NCI-H82 treated with DMSO at 0.1 percent for 48 hours (cell line): Measurements from ENCODE around the gene OTUD4.
"Not testable (repeated sequence)": the region's sequence is repeated elsewhere in the genome, so short reads cannot be mapped to it uniquely, and the experiment has no call there.

ENCODE experiments used
- DNase-seq: peaks from one replicate; lab custom pipeline; 2025; ENCODE audit not compliant: unreplicated experiment; lab: John Stamatoyannopoulos, UW

Gene OTUD4, protein sequence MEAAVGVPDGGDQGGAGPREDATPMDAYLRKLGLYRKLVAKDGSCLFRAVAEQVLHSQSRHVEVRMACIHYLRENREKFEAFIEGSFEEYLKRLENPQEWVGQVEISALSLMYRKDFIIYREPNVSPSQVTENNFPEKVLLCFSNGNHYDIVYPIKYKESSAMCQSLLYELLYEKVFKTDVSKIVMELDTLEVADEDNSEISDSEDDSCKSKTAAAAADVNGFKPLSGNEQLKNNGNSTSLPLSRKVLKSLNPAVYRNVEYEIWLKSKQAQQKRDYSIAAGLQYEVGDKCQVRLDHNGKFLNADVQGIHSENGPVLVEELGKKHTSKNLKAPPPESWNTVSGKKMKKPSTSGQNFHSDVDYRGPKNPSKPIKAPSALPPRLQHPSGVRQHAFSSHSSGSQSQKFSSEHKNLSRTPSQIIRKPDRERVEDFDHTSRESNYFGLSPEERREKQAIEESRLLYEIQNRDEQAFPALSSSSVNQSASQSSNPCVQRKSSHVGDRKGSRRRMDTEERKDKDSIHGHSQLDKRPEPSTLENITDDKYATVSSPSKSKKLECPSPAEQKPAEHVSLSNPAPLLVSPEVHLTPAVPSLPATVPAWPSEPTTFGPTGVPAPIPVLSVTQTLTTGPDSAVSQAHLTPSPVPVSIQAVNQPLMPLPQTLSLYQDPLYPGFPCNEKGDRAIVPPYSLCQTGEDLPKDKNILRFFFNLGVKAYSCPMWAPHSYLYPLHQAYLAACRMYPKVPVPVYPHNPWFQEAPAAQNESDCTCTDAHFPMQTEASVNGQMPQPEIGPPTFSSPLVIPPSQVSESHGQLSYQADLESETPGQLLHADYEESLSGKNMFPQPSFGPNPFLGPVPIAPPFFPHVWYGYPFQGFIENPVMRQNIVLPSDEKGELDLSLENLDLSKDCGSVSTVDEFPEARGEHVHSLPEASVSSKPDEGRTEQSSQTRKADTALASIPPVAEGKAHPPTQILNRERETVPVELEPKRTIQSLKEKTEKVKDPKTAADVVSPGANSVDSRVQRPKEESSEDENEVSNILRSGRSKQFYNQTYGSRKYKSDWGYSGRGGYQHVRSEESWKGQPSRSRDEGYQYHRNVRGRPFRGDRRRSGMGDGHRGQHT

DNA sequence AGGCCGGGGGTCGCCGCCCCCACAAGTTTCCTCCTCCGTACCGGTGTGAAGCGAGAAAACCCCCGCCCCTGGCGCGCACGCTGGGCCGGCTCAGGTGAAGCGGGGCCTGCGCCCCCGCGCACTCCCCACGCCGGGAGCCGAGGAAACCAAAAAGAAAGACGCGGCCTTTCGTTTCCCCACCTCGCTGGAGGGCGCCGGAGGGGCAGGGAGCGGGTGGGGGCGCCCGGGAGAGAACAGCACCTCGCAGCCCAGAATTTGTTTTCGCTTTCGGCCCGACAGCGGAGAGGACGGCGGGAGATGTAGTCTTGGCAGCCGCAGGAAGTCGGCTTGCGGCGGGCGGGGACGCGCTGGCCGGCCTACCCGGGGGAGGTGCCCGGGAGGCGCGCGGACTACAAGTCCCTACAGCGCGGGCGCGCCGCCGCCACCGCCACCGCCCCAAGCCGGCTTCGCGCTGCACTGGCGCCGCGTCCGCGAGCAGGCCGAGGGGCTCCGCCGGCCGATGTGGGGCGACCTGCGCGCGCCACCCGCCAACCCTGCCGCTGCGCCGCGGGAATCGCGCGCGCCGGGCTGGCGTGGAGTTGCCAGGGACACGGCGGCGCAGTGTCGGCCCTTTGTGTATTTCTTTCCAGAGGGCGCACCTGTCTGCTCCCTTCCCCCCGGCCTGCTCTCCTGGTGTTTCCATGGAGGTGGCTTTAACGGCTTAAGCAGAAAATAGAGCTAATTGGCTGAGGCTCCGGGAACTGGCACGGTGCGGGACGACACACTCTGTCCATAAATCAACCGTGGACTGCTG, at the start of gene OTUD4:
Gene OTUD4 (minus strand): TSS at position 292 of the 793 bp plus-strand sequence. CDS start 616 bp downstream, outside the sequence.
- DNase-seq: peak; percentile 87

DNA sequence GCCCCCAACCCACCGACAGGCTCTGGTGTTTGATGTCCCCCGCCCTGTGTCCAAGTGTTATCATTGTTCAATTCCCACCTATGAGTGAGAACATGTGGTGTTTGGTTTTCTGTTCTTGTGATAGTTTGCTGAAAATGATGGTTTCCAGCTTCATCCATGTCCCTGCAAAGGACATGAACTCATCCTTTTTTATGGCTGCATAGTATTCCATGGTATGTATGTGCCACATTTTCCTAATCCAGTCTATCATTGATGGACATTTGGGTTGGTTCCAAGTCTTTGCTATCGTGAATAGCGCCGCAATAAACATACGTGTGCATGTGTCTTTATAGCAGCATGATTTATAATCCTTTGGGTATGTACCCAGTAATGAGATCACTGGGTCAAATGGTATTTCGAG, 42.8 kb upstream of the OTUD4 start:
- not testable (repeated sequence) for DNase-seq

DNA sequence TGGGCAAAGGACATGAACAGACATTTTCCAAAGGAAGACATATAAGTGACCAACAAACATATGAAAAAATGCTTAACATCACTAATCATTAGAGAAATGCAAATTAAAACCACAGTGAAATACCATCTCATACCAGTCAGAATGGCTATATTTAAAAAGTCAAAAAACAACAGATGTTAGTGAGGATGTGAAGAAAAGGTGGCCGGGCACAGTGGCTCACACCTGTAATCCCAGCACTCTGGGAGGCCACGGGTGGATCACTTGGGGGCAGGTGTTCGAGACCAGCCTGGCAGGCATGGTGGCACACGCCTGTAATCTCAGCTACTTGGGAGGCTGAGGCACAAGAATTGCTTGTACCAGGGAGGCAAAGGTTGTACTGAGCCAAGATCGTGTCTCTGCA, 41.1 kb upstream of the OTUD4 start:
- not testable (repeated sequence) for DNase-seq

GRCh38 chr4:145219090-145219489, 38.7 kb upstream of the OTUD4 start:
- no peak for DNase-seq

- no peak for DNase-seq
These were observed 37.9 kb upstream of the OTUD4 start for GRCh38 chr4:145218251-145218650.

- no peak for DNase-seq
These were observed 37.0 kb upstream of the OTUD4 start for GRCh38 chr4:145217349-145217748.

DNA sequence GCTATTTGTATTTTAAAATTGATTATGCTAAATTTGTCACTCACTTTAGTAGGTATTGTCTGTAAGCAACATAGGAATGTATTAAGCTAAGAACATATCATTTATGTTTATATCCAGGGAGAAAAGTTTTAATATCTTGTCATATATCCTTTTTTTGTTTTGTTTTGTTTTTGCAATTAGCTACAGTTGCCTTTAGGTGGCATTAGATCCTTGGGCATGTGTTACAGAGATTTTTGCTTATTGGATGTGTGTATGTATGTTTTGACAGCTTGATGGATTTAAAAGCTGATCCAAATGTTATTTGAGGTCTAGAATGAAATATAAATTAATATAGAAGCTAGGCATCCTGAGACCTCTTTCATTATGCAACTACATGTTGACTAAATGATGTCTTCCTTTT, 36.1 kb upstream of the OTUD4 start:
- DNase-seq: no peak

- no peak for DNase-seq
These were observed 32.9 kb upstream of the OTUD4 start for GRCh38 chr4:145213245-145213644.

GRCh38 chr4:145207934-145208333, 27.5 kb upstream of the OTUD4 start:
- DNase-seq: no peak

DNA sequence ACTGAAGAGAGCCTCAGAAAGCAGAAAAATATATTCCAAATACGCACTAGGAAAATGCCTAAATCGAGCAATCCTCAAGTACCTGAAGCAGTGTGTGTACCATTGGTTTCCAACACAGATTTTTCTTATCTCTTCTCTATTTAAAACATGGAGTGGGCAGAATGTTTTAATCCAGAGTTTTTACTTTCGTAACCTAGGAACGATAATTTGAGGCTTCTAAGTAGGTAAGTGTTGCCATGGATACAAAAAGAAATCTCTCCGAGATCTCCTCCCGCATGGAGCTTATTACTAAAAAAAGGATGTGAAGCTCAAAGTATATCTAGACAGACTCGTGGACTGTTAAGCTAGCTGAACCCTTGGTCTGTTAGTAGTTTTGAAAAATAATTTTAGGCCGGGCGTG, 23.0 kb upstream of the OTUD4 start:
- no peak for DNase-seq

- no peak for DNase-seq
These were observed 20.0 kb upstream of the OTUD4 start for GRCh38 chr4:145200366-145200765.

DNA sequence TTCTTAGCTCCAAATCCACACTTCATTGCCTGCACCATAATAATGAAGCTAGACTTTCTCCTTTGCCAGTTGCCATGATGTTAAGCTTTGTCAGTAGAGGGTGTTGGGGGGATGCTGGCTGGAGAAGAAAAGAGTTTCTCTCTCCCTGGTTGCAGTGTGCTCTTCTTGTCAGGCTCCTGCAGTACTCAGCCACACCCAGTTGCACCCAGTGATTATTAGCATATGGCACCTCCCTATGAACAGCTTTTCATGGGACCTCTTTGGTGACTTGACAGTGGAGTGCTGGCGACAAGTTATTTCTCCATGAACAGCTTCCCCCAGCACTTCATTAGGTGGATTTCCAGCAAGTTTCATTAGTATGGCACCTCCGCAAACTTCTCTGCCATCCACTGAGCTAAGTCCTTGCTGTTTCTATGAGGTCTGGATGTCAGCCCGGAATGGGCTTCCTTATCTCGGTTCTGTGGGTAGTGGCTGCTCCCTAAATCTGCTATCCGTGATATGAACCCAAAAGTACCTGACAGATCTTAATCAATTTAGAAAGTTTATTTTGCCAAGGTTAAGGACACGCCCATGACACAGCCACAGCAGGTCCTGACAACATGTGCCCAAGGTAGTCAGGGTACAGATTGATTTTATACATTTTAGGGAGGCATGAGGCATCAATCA, 18.8 kb upstream of the OTUD4 start:
- no peak for DNase-seq

DNA sequence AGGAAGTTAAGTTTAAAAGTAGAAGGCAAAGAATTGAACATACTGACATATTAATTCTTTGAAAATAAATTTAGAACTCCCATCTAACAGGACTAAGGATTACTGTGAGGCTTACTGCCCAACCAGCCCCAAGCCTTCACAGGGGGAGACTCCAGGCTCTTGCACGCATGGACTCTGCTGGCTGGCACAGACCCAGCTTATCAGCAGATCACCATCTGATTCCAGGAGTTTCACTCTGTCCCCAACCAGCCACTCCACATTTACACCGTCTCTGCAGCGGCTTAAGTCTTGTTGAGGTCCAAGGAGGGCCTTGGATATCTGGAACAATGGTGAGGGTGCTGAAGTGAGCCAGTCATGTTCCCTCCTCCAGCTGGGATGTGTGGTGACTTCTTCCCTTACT, 16.4 kb upstream of the OTUD4 start:
- no peak for DNase-seq

DNA sequence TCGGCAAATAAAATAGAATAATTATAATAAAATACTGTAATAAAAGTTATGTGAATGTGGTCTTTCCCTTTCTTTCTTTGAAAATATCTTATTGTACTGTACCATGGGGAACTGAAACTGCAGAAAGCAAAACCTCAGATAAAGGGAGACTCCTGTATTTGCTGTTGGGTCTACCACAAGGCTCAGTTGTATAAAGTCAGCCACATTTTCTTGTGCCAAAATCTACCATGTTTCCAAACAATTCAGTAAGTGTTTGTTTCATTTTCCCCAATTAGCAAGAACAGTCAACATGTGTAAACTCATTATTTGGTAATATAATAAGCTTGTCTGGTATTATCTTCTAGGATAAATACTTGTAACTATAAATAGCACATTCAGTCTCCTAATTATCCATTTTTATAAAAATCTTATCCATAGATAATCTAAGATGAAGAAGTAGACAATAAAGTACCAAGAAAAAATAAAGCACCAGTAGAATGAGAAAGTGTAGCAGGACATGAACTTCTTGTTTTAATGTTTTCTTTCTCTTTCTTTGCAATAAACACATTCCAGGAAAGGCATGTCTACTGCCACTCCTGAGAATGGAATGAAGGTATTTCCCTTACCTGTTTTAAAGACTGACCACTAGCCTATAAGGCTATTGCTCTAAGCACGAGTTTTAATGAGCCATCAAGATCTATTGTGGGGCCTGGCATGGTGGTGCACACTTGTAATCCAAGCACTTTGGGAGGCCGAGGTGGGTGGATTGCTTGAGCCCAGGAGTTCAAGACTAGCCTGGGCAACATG, 15.0 kb upstream of the OTUD4 start:
- DNase-seq: no peak

- no peak for DNase-seq
These were observed 9.6 kb upstream of the OTUD4 start for GRCh38 chr4:145189981-145190380.

- no peak for DNase-seq
These were observed 6.3 kb upstream of the OTUD4 start for GRCh38 chr4:145186729-145187128.

DNA sequence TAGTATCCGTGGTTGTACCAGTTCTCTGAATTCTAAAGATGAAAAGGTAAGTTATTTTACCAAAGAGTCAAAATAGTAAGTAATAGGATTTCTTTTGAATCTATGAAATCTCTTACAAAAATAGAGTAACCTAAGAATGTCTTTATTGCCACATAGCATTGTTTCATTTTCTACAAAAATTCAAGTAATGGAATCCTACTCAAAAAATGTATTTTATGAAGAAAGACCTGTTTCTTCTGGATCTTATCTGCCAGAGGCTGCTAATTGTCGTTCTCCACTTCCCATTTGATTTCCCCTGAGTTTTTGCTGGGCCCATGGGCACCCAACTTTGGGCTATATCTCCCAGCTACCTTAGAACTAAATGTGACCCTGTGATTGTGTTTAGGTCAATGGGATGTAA, 3.2 kb upstream of the OTUD4 start:
- DNase-seq: no peak

GRCh38 chr4:145183023-145183422, 2.6 kb upstream of the OTUD4 start:
- no peak for DNase-seq

GRCh38 chr4:145182222-145182621, 1.8 kb upstream of the OTUD4 start:
- no peak for DNase-seq
